ENCODE measurements around the gene HS3ST5. TPM values are rescaled to one million over a fixed set of nuclear protein-coding genes. Genes with fewer than 3 reads are reported as not detected.

Gene HS3ST5
- total and polyA plus RNA-seq, 2 experiments from 2014 or later = not detected

- in situ Hi-C loops (cut with MboI) = no loop called here
- H3K36me3 ChIP-seq (ENCODE audit: low read depth) = no peaks in the 10 kb centered on the region
- no peak overlapping the region for H2AFZ ChIP-seq
- H3K9ac ChIP-seq = no peak overlapping the region
- H3K4me2 ChIP-seq (ENCODE audit: unreplicated experiment) = no peak overlapping the region
- no peaks in the 10 kb centered on the region for H4K20me1 ChIP-seq (ENCODE audit: insufficient read depth)
- no peak overlapping the region for H3K4me3 ChIP-seq
- no peak overlapping the region for H3K27ac ChIP-seq
- H3K79me2 ChIP-seq (ENCODE audit: insufficient read depth) = no peaks in the 10 kb centered on the region
- no peaks in the 10 kb centered on the region for H3K9me2 ChIP-seq (ENCODE audit: insufficient read depth)
- TF ChIP-seq EZH2 (IDR thresholded peaks at IDR 0.05; ENCODE audit: insufficient read depth, poor library complexity, severe bottlenecking) (no peak), EZH2phosphoT487 (IDR thresholded peaks at IDR 0.05; ENCODE audit: insufficient read depth, low read depth) (no peak)
- H3K4me1 ChIP-seq (ENCODE audit: insufficient read depth) = no peaks in the 10 kb centered on the region
- no peak for DNase-seq
- no peaks in the 10 kb centered on the region for H3K9me3 ChIP-seq (ENCODE audit: low read depth)
- no peaks in the 10 kb centered on the region for H3K27me3 ChIP-seq (replicated peaks; ENCODE audit: insufficient read depth)
- H3F3A ChIP-seq (ENCODE audit: insufficient read depth) = no peaks in the 10 kb centered on the region
Observed at GRCh38 chr6:114366899-114367298, 24.1 kb upstream of the HS3ST5 start.

- Histone ChIP-seq H2AFZ (no peak overlapping the region), H3K9me2 (ENCODE audit: insufficient read depth) (no peaks in the 10 kb centered on the region), H3K9ac (no peak overlapping the region), H3K27me3 (replicated peaks; ENCODE audit: insufficient read depth) (no peaks in the 10 kb centered on the region), H3F3A (ENCODE audit: insufficient read depth) (no peaks in the 10 kb centered on the region), H3K36me3 (ENCODE audit: low read depth) (no peaks in the 10 kb centered on the region), H3K4me1 (ENCODE audit: insufficient read depth) (no peaks in the 10 kb centered on the region), H3K79me2 (ENCODE audit: insufficient read depth) (no peaks in the 10 kb centered on the region), H3K9me3 (ENCODE audit: low read depth) (no peaks in the 10 kb centered on the region), H3K27ac (no peak overlapping the region), H4K20me1 (ENCODE audit: insufficient read depth) (no peaks in the 10 kb centered on the region), H3K4me3 (no peak overlapping the region), H3K4me2 (ENCODE audit: unreplicated experiment) (no peak overlapping the region)
- DNase-seq = peak; percentile 44
- in situ Hi-C loops (cut with MboI) = no loop called here
- 0 to 3% methylated on average over 1 of the region's 1 CpG for WGBS, 2 experiments (ENCODE audit: low coverage in 1 of 2, low lambda C conversion rate in 2 of 2, missing lambda C conversion rate in 2 of 2)
- TF ChIP-seq EZH2 (IDR thresholded peaks at IDR 0.05; ENCODE audit: insufficient read depth, poor library complexity, severe bottlenecking) (no peak), EZH2phosphoT487 (IDR thresholded peaks at IDR 0.05; ENCODE audit: insufficient read depth, low read depth) (no peak)
Observed at GRCh38 chr6:114364301-114364700, 21.5 kb upstream of the HS3ST5 start.

- Histone ChIP-seq H3K9me3 (ENCODE audit: low read depth) (no peaks in the 10 kb centered on the region), H3K9me2 (ENCODE audit: insufficient read depth) (no peaks in the 10 kb centered on the region), H3K9ac (no peak overlapping the region), H4K20me1 (ENCODE audit: insufficient read depth) (no peaks in the 10 kb centered on the region), H3K4me3 (no peak overlapping the region), H2AFZ (no peak overlapping the region), H3K4me1 (ENCODE audit: insufficient read depth) (no peaks in the 10 kb centered on the region), H3K27ac (no peak overlapping the region), H3K79me2 (ENCODE audit: insufficient read depth) (no peaks in the 10 kb centered on the region), H3F3A (ENCODE audit: insufficient read depth) (no peaks in the 10 kb centered on the region), H3K27me3 (replicated peaks; ENCODE audit: insufficient read depth) (no peaks in the 10 kb centered on the region), H3K4me2 (ENCODE audit: unreplicated experiment) (no peak overlapping the region), H3K36me3 (ENCODE audit: low read depth) (no peaks in the 10 kb centered on the region)
- TF ChIP-seq EZH2phosphoT487 (IDR thresholded peaks at IDR 0.05; ENCODE audit: insufficient read depth, low read depth) (no peak), EZH2 (IDR thresholded peaks at IDR 0.05; ENCODE audit: insufficient read depth, poor library complexity, severe bottlenecking) (no peak)
- DNase-seq = no peak
- 65 to 78% methylated on average over 2 of the region's 2 CpGs for WGBS, 2 experiments (ENCODE audit: low coverage in 1 of 2, low lambda C conversion rate in 2 of 2, missing lambda C conversion rate in 2 of 2)
- in situ Hi-C loops (cut with MboI) = no loop called here
Observed at GRCh38 chr6:114362957-114363356, 20.1 kb upstream of the HS3ST5 start.

- in situ Hi-C loops (cut with MboI) = no loop called here
- no peak overlapping the region for H2AFZ ChIP-seq
- H3K9me2 ChIP-seq (ENCODE audit: insufficient read depth) = no peaks in the 10 kb centered on the region
- DNase-seq = no peak
- H3K4me3 ChIP-seq = no peak overlapping the region
- no peaks in the 10 kb centered on the region for H3K36me3 ChIP-seq (ENCODE audit: low read depth)
- H3K4me2 ChIP-seq (ENCODE audit: unreplicated experiment) = no peak overlapping the region
- WGBS, 2 experiments (ENCODE audit: low coverage in 1 of 2, low lambda C conversion rate in 2 of 2, missing lambda C conversion rate in 2 of 2) = 49 to 58% methylated on average over 4 of the region's 4 CpGs
- no peak for TF ChIP-seq EZH2 (IDR thresholded peaks at IDR 0.05; ENCODE audit: insufficient read depth, poor library complexity, severe bottlenecking)
- no peak for TF ChIP-seq EZH2phosphoT487 (IDR thresholded peaks at IDR 0.05; ENCODE audit: insufficient read depth, low read depth)
- no peak overlapping the region for H3K27ac ChIP-seq
- H3K79me2 ChIP-seq (ENCODE audit: insufficient read depth) = no peaks in the 10 kb centered on the region
- H3F3A ChIP-seq (ENCODE audit: insufficient read depth) = no peaks in the 10 kb centered on the region
- H3K4me1 ChIP-seq (ENCODE audit: insufficient read depth) = no peaks in the 10 kb centered on the region
- no peaks in the 10 kb centered on the region for H3K27me3 ChIP-seq (replicated peaks; ENCODE audit: insufficient read depth)
- no peaks in the 10 kb centered on the region for H4K20me1 ChIP-seq (ENCODE audit: insufficient read depth)
- H3K9ac ChIP-seq = no peak overlapping the region
- no peaks in the 10 kb centered on the region for H3K9me3 ChIP-seq (ENCODE audit: low read depth)
Observed at GRCh38 chr6:114362396-114362795, 19.6 kb upstream of the HS3ST5 start.

GRCh38 chr6:114361036-114361435 is 18.2 kb upstream of the HS3ST5 start:
- Histone ChIP-seq H3K9me2 (ENCODE audit: insufficient read depth) (no peaks in the 10 kb centered on the region), H3K79me2 (ENCODE audit: insufficient read depth) (no peaks in the 10 kb centered on the region), H3K4me1 (ENCODE audit: insufficient read depth) (no peaks in the 10 kb centered on the region), H3K9me3 (ENCODE audit: low read depth) (no peaks in the 10 kb centered on the region), H2AFZ (no peak overlapping the region), H3K27ac (no peak overlapping the region), H4K20me1 (ENCODE audit: insufficient read depth) (no peaks in the 10 kb centered on the region), H3K27me3 (replicated peaks; ENCODE audit: insufficient read depth) (no peaks in the 10 kb centered on the region), H3K36me3 (ENCODE audit: low read depth) (no peaks in the 10 kb centered on the region), H3K4me3 (no peak overlapping the region), H3F3A (ENCODE audit: insufficient read depth) (no peaks in the 10 kb centered on the region), H3K9ac (no peak overlapping the region), H3K4me2 (ENCODE audit: unreplicated experiment) (no peak overlapping the region)
- 74% methylated on average over 1 of the region's 1 CpG for WGBS, 2 experiments (ENCODE audit: low coverage in 1 of 2, low lambda C conversion rate in 2 of 2, missing lambda C conversion rate in 2 of 2)
- DNase-seq = no peak
- TF ChIP-seq EZH2 (IDR thresholded peaks at IDR 0.05; ENCODE audit: insufficient read depth, poor library complexity, severe bottlenecking) (no peak), EZH2phosphoT487 (IDR thresholded peaks at IDR 0.05; ENCODE audit: insufficient read depth, low read depth) (no peak)
- in situ Hi-C loops (cut with MboI) = no loop called here

All from GM23248 (cell line).